CD4-positive, alpha-beta T cell treated with Interleukin-6 for 4 hours (primary cell): ENCODE data around the gene PTK7.
"Not testable (repeated sequence)": the region's sequence is repeated elsewhere in the genome, so short reads cannot be mapped to it uniquely, and the experiment has no call there.

Experiments used
- DNase-seq: peaks from one replicate; pipeline ENCODE4 v3.0.0-alpha.2; 2020; ENCODE audit warnings: mixed read lengths

Gene PTK7

DNA sequence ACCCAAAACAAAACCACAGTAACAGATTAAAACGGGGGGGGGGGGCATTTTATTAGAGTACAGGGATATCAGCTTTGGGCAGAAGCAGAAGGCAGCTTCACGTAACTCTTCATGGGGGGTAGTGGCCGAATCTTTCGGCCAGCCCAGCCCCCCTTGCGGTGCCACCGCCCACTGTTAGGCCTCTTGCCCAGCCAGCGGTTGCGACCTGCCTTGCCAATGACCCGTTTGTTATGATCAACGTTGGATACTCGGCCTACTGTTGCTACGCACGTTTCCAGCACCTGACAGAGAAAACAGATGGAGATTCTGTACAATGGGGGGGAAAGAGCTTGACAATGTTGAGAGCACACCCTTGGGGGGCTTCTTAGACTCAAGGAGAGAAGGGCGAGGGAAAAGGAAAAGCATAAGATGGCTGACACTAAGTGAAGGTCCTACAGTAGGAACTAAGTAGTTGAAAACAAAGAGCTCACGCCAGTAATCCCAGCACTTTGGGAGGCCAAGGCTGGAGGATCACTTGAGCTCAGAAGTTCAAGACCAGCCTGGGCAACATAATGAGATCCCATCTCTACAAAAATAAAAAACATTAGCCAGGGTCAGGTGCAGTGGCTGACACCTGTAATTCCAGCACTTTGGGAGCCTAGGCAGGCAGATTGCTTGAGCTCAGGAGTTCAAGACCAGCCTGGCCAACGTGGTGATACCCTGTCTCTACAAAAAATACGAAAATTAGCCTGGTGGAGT lies 21.7 kb upstream of the PTK7 start:
- no peak for DNase-seq

DNA sequence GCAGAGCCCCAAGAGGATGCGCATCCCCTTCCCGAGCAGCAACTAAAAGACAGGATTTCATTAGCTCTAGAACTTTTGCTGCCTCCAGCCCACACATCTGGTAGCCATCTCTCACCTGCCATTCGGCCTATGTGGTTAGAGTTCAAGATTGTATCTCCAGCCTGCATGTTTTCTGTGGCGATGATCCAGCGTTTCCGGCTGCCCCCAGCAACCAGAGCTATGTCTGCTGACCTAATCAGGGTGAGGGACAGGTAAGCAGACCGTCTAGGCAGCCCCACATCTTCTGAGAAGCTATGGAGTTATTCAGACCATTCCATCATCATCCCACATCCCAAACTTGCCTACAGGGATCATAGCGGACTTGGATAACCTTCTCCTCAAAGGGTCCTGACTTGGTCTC lies 20.1 kb upstream of the PTK7 start:
- no peak for DNase-seq

DNA sequence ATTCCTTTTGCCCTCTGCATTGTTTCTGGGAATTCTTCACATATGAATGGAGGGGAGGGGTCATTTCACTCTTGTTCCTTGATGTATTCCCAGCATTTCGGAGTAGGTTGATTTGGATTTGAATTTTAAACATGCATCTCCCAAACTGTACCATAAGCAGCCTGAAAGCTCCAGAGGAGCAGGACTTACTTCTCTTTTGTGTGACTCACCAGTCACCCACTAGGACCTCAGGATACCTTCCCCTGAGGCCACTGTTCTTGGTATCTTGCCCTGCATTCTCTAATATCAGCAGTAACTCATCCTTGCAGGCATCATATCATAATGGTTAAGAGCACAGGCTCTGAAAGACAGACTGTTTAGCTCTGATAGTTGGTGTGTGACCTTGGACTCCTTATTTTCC lies 17.6 kb upstream of the PTK7 start:
- DNase-seq = no peak

DNA sequence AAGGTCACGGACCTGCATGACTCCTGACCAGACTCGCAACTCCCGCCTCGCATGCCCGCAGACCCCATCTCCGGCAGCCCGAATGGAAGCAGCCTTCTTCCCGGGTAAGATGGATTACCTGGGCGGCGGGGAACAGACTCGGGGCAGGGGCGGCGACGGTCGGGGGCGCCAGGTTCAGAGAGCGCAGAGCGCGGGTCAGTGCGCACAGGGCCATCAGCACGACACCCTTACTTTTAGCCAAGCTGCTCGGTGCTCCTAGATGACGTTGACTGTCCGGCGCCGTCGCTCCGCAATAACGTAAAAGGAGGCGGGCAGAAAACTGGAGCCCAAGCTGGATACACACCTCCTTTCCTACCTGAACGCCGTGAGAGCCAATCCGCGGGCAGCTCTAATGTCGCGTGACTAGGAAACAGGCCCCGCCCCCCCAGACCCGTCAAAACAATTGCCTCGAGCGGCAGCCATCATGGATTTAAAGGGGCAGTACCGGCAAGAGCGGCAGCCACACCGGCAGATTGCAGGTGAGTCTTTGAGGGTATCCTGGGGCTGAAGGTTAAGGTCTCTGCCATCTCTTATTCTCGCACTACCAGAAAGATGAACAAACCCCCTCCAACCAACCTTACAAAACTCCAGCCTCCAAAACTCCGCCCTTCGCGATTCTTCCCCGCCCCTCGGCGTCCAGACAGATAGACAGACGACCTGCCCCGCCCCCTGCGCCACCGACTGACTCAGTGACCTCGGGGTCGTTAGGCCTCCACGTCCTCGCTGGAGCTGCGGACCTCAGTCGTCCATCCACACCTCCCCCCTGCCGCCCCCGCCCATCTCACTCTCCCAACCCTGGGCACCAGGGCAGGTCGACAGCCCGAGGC lies 16.7 kb upstream of the PTK7 start, which contains the start of the genes KLC4 and MRPL2:
Gene KLC4, plus strand, starts transcription at position 464 of the 866 bp plus-strand sequence. CDS start 1,705 bp downstream, outside the sequence.
Gene MRPL2, minus strand, starts transcription at position 267 of the 866 bp plus-strand sequence. Its CDS starts 53 bp downstream, at position 214.
- DNase-seq = peak; percentile 99

DNA sequence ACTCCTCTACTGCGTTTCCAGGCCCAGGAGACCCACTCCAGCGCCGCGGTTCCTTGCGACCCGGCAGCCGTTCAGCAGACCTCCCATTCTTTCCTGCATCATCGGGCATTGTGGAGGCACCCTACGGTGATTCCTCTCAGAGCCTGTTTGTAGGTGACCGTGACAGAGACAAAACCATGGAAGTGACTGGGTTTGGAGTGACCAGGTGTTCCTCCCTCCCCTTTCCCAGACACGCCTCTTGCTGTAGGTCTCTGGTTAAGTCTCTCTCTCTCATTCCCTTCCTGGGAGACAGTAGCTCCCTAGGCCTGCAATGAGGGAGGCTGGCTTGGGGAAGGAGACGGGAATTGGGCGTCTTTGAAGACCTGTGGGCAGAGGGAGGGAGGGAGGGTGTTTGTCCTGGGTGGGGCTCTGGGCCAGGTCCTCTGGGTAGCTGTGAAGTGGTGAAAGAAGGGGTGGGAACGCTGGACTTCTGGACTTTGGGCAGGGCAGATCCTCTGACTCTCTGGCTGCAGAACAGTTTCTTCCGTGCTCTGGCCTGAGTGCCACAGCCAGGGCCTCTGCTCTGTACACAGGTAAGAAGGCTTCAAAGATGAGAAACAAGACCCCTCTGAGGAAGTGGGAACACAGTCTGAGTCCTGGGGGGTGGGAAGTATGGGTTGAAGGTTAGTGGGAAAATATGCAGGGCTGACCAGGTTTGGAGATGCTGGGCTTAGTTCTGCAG lies 15.9 kb upstream of the PTK7 start:
- DNase-seq = no peak

DNA sequence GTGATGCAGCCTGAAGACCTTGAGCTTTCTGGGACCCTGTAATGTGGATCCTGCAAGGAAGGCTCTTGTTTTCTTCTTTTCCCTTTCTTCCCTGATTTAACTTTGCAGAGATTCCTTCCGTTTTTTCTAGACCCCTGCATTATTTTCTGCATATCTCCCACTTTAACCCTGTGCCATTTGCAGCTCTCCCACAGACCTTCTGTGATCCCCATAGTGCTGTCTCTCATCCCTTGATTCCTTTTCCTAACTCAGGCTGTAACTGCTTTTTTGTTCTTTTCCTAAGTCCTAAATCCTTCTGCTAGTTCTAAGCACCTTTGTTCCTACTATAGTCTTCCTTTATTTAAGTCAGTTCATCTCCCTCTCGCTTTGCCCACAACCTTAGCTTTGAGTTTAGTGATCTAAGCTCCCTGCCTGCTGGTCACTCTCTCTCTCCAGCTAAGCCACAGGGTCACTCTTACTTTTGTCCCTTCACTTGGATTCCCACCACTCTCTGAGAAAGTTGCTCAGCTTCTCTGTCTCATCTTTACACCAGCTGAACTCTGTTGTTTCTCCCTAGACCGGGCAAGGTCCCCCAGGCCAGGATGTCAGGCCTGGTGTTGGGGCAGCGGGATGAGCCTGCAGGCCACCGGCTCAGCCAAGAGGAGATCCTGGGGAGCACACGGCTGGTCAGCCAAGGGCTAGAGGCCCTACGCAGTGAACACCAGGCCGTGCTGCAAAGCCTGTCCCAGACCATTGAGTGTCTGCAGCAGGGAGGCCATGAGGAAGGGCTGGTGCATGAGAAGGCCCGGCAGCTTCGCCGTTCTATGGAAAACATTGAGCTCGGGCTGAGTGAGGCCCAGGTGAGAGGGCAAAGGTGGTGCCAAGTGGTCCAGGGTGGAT lies 15.1 kb upstream of the PTK7 start:
- no peak for DNase-seq

DNA sequence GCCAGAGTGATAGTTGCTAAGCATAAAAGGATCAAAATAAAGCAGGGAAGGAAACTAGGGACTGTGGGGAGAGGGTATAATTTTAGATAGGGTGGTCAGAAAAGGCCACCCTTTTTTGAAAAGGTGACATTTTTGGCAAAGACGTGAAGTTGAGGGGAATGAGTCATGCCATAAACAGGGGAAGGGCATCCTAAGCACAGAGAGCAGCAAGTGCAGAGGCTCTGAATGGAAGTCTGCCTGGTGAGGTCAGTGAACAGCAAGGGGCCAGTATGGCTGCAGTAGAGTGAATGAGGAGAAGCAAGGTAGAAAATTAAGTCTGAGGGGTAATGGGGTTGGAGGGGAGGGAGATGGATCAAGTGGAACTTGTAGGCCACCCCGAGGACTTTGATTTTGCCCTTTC lies 14.3 kb upstream of the PTK7 start:
- DNase-seq = no peak

DNA sequence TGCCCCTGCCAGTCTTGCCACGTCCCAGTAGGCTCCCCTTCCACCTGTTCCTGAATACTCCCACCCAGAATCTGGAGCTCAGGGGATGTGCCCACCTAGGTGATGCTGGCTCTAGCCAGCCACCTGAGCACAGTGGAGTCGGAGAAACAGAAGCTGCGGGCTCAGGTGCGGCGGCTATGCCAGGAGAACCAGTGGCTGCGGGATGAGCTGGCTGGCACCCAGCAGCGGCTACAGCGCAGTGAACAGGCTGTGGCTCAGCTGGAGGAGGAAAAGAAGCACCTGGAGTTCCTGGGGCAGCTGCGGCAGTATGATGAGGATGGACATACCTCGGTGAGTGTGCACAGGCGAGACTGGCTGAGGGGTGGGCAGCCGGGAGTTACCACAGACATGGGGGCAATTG lies 13.3 kb upstream of the PTK7 start:
- DNase-seq = no peak

DNA sequence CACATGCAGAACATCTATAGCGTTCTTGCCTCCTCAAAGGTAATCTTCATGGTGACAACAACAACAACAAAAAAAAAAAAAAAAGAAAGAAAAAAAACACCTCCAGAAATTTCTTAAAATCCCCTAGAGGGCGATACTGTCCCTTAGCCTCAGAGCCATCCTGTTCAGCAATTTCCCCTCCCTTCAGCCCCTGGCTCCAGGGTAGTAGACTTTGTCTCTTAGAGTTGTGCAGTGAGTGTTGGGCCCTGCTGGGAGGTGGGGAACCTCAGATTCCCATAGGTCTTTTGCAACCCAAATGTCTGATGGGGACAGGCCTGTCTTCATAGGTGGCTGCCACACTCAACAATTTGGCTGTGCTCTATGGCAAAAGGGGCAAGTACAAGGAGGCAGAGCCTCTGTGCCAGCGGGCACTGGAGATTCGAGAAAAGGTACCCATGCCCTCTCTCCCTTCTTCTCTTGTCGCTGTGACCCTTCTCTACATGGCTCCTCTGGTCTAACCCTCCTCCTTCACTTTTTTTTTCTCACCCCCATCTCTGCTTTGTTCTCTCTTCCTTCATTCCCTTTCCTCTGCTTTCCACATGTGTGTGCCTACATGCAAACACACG lies 6.0 kb upstream of the PTK7 start:
- DNase-seq = no peak

DNA sequence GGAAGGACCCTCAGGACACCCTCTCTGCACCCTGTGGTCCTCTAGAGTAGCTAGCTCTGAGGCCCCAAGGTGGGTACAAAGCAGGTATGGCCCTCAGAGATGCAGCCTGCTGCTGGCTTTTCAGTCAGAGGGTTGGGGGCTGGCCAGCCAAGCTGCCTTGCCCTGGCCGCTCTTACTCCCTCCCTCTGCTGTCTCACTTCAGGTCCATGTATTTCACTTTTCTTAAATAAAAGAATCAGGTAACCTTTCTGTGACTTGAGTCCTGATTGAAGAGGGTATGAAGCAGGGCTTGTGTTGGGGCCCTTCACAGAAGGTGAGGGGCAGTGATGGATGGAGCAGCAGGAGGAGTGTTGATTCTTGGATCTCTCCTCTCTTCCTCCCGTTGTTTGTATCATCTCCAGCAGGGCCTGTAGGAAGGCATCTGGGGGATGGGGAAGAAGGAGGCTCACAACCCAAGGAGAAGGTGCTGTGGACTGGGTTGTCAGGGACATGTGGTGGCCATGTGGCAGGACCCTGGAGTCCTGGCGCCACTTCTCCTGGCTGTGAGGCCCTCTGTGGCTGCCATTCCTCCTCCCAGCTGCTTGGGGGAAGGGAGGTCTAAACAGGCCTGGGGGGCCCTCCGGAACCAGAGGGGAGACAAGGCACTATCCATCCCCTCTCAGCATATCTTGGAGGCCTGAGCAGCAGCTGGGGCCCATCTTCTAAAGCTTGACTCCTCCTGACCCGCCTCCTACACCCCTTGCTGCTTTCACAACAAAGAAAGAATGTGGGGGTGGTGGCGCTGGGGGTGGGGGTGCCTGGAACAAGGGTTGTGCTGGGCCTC lies 1.1 kb upstream of the PTK7 start:
- DNase-seq = no peak

DNA sequence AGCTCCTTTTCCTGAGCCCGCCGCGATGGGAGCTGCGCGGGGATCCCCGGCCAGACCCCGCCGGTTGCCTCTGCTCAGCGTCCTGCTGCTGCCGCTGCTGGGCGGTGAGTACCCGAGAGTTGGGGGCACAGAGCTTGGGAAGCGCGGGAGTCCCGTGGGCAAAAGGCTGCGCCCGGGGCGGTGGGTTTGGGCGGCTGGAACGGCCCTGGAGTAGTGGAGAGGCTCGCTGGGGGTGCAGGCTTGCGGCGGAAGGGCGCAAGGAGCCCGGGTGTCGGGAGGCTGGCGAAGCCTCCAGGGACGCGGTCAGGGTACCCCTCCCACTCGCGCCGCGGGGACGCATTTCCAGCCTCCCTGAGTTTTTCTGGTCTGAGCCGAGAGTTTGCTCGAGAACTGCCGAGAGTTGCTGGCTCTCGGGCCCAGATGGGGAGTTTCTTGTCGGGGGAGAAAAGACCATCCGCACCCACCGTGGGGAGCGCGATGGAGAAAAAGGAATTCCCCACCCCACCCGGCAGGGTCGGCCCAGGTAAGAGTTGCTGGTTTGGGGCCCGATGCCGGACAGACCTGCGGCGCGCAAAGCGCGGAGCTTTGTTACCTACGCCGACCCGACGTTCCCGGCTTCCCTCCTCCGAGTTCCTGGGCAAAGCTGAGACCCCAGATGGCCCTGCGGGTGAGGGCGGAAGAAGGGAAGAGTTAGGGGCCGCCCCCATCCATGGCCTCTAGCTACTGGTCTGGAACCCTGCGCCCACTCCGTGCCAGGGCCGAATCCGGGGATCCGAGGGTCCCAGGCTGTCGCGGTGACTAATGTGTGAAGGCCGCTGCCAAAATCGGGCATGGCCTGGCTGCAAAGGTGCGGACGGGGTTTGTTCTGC lies 584 bp downstream of the PTK7 start:
- DNase-seq = no peak

DNA sequence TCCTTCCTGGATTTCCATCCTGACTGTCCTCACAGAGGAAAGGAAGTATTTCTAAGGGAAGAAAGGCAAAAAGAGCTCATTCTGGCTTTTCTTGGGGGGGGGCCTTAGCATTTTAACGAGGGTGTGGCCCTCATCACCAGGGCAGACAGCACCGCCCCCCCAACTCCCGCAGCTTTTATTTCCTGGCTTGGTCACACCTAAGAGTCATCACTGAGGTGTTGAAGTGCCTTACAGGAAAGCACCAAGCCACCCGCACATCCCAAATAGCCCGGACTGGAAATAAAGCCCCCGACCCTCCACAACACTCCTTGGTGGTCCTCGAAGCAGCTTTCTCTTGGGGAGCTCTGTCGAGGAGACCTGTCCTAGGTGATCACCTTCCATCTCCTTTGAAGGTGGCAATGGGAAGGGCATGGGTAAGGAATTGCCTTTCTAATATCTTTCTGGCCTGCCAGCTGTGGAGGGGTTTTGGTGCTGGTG lies 1.3 kb downstream of the PTK7 start:
- no peak for DNase-seq

DNA sequence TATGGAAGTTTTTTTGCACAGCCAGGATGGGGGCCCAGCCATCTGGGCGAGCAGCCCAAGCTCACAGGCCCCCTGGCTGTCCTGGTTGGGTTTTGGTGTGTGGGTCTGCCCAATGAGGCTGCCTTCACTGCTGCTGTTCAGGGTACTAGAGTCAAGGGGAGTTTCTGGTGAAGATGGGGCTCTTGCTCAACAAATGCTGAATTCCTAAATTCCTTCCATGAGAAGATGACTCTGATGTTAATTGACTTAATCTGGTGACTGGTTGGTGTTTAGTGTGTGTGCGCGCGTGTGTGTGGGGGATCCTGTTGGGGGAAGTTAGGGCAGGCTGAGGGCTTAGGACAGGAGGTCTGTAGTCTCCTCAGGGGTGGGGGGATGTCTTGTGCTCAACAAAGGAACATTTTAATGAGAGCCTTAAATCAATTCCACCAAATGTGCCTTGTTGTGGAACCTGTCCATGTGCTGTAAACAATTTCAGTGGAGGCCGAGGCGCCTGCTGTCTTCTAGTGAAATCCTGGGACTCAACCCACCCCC lies 1.9 kb downstream of the PTK7 start:
- DNase-seq = no peak

DNA sequence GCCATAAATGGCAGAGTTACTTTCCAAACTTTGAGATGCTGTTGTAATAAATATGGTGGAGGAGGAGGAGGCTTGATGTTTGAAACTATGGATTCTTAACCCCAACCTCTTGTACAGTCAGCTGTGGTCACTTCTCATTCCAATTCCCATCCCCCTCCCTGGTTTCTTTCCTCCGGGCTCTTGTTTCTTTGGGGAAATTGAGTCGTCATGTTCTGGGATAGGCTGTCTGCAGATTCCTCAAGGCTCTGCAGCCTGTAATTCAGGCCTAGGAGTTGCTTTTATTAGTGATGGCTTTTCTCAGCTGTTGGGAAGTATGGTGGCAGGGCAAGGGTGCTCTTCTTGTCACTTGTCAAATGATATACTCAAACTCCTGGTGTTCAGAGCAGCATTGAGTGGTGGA lies 2.6 kb downstream of the PTK7 start:
- DNase-seq = no peak

DNA sequence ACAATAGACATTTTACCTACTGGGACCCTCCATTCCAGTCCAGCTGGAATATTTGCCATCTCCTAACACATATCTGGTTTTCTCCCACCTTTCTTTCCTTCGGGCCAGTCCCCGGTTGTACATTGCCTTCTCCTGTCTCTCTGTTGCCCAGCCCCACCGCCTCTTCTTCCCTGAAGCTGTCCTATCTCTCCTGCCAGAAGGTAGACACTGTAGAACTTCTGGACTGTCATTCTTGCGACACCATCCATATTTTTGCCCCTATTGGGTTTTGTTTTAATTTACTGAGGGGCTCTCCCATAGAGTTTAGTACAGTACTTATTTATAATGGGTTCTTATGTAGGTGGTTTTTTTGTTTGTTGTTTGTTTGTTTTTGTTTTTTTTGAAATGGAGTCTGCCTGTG lies 4.9 kb downstream of the PTK7 start:
- no peak for DNase-seq

DNA sequence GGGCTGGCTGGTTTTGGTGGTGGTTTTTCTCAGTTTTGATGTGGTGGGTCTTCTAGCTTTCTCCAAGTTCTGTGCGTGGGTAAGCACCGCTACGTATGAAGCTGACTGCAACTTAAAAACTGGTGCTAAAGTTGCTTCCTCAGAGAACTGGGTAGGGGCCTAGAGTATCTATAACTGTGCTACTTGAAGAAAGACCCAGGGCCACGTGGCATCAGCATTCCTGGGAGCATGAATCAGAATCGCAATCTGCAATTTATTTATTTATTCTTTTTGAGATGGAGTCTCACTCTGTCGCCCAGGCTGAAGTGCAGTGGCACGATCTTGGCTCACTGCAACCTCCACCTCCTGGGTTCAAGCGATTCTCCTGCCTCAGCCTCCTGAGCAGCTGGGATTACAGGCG lies 5.8 kb downstream of the PTK7 start:
- not testable (repeated sequence) for DNase-seq

DNA sequence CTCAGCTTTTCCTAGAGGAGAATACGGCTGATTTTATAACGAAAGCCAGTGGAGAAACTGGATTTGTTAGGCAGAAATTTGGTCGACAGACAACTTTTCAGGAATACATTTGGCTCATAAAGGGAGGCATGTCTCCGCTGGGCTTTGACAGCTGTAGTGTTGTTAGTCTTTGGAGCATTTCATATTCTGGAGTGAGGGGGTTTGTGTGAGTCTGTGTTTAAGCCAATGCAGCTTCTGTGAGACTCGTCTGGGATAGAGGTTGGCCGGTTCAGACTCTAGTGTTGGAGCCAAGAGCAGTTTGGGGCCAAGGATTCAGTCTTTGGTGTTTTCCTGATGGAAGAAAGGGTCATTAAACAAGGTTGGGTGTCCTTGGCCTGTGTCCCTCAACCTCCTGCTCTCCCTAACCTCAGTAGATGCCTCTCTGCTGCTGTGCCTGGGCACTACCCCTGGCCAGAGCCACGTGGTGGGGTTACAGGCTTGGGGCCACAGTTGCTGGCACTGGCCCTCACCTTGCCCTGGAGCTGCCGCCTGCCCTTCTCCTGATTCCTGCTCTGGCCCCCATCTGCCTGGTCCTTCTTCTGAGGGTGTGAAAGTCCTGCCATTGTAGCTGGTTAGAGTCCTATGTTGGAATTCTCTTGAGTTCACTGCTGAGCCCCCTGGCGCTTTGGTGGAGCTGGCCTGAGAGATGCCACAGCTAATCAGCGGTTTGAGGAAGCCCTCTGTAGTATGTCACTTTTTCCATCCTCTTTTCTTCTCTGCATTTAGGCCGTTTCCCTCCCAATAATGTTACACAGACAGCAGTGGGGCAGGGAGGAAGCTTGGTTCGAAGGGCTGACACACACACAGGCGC lies 6.9 kb downstream of the PTK7 start:
- no peak for DNase-seq

DNA sequence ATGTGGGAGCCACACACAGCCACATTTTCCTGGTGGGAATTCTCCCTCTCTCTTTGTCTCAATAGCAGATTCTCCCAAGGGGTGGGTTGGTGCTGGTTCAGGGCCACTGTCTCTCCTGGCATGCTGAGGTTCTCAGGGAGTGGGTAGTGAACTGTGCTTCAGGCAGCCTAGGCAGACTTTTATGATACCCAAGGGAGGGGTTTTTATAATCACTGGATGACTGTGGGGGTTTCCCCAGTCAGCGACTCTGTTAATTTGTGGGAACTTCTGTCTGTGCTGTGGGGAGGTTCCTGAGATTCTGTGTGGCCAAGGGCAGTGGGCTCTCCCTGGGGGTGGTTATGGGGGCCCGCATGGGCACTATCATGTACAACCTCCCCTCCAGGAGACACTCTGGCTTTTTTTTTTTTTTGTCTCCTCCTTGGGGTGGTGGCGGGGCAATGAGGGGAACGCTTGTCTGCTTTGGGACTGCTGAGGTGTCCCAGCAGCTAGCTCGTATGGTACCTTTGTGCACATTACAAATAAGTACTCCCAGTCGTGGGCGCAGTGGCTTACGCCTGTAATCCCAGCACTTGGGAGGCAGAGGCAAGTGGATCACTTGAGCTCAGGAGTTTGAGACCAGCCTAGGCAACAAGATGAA lies 10.0 kb downstream of the PTK7 start:
- no peak for DNase-seq
